HUDEP-2 (cell line): ENCODE measurements around the gene MCC.

Experiments used
- DNase-seq, 76 experiments: peaks; one replicate each; lab custom pipeline; 2025; ENCODE audit not compliant: unreplicated experiment in 76 of 76; lab: John Stamatoyannopoulos, UW

The MCC gene

DNA sequence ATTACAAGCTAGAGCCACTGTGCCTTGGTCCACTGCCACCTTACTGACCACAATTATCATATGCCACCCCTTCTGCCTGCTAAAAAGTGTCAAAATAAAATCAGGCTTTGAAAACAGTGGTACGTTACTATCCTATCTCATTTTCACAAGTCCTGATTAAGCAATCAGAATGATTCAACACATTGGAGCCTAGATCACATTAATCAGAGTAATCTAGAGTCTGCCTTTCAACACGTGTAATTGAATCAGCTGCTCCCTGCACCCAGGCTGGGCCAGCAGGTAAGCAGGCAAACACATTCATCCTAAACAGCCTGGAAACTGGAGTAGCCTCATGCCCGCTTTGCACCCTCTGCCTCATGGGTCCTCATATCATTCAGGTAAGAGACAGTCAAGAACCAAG lies 325.5 kb downstream of the MCC start:
- no peak for DNase-seq

DNA sequence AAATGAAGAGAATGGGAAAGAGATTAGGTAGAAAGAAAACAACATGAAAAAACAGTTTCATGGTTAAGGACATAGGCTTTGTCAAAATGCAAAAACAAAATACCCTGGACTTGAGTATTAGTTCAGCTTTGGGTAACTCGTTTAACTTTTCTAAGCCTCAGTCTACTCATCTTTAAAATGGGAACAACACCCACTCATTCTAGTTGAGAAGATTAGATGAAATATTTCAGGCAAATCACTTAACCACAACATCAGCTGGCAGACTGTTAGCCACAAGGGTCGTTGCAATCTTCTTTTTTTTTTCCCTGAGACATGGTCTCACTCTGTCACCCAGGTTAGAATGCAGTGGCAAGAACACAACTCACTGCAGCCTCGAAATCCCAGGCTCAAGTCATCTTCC lies 326.0 kb downstream of the MCC start:
- DNase-seq = no peak

DNA sequence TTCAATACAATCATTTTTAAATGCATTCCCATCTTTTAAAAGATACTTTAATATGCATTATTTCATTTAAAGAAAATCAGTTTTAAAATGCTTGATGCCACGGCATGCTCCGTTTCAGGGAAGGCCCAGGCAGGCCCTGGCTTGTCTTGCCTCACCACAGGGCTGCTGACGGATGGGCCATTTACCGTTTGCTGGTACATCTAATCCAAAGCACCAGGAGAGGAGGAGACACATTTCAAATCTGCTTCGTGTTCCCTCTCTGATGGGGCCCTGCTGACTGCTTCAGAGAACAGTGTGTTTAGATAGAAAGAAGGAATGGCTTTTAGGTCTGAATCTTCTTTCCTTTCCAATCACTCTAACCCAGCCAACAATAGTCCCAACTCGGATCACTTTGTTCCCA lies 326.4 kb downstream of the MCC start:
- no peak for DNase-seq

DNA sequence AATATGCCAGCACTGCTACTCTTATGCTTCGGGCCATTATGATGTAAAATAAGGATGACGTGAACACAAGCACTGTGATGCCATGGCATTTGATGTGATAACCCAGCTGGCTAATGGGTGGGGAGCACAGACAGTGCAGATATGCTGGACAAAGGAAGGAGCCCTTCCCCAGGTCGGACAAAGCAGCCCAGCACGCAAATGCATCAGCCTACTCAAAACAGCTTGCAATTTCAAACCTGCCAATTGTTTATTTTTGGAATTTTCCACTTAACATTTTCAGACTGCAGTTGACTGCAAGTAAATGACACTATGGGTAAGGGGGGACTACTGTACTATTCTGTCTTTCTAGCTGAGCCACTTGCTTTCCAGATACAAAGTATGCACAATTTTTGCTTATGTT lies 330.4 kb downstream of the MCC start:
- no peak for DNase-seq

DNA sequence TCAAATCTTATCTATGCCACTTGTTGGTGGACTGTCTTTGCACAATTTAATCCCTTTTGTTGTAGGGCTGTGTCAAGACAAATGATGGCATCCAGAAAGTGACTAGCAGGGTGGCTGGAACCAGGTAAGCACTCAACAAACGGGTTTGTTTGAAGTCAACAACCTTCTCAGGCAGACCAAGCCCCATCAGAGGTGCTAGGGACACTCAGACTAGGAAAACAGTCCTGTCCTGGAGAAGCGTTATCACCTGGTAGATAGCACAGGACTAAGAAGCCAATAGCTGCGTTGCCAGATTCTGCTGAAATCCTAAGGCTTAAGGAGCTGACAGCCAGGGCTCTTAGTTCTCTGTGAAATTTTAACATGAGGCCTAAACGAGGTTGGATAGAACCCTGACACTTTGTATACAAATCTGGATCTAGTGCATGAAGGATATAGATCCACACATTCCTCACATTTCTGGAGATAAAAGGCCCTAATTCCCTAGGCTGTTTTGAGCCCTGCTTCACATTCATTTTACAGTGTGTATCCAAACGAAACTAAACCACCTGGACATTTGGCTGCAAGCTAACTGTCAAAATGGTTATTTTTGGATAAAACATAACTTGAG lies 331.9 kb downstream of the MCC start:
- no peak for DNase-seq

DNA sequence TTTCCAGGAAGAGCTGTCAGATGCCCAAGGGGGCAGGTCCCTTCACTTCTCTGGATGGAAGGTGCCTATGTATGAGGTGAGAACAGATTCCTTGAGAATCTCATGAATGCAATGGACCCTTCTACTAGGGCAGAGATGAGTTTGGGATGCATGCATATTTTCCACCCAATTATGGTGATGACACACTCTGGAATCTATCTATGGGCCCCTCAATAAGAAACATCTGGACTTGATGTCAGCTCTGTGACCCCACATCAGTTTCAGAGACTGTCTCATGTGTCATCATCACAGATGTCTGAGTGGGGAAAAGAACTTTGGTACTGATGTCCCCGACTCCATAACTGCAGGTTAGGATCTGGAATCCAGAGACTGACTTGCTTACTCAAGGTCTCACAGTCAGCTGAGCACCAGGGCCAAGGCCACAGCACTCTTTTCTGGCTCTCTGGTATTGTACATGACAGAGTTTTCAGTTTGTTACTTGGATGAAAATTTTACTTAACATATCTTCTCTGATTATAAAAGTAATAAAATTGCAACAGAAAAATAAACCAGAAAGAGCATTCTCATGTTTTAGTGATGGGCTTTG lies 334.6 kb downstream of the MCC start:
- no peak for DNase-seq

DNA sequence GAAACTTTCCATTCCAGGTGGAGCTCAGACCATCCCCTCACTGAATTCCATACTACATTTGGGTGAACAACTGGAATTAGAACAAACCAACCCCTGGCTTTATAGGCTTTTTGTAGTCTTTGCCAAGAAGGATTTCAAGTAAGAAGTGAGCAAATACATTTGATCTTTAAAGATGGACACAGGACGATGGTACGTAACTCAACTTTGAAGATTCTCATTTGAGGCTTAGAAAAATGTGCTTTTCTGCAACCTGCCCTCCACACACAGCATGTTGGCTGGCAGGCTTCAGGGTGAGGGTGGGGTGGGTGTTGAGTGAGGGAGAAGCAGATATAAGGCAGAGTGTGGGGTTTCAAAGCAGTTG lies 335.9 kb downstream of the MCC start:
- no peak for DNase-seq

DNA sequence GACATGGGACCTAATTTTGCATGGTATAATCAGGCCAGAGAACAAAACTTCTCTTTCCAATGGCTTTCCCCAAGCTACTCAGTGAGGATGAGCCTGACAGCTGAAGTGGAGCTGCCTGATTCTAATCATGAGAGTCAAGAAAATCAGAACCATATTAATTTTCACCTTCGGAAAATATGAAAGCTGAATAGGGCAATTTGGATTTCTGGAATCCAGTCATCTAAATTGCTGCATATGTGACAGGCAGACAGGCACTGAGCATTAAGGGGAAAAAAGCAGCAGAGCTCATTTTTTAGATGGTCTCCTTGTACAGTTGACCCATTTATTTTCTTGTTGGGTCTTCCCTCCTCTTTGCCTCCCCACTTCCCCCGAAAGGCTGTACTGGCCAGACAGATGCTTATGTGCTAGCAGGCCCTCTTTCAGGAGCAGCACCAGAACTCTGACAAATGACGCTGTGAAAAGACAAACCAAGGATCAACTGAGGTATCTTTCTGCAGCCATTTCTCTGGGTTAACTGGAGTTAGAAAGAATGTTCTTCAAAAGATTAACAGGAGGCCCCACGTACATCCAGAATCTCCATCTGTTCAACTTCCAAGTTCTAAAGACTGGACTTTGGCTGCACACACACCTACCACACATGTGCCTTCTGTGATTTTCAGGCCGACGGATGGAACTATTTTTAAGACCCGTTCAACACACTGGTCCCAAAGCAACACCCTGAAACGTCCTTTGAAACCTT lies 336.4 kb downstream of the MCC start:
- no peak for DNase-seq

DNA sequence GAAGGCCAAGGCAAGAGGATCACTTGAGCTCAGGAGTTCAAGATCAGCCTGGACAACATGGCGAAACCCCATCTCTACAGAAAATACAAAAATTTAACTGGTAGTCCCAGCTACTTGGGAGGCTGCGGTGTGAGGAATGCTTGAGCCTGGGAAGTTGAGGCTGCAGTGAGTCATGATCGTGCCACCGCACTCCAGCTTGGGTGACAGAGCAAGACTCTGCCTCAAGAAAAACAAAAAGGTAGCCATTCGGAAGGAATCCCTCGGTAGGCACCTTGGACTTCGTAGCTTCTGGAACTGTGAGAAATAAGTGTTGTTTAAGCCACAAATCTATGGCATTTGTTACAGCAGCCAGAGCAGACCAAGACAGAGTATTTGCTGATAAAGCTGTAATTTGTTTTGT lies 337.4 kb downstream of the MCC start:
- DNase-seq = no peak

DNA sequence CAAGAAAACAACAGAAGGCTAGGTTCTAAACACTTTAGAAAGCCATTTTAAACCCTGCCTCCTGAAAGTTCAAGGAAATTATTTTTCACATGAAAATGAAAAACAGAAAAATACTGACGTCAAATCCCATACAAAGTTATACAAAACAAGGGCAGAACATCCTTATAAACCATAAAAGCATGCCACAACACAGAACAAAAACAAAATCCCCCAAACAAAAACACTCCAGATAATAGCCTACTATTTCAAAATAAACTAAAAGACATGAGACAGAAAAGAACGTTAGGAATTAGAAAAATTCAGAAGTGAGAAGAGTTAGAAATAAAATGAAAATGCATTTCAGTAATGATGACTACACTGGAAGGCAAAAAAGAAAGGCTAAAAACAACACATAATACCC lies 338.0 kb downstream of the MCC start:
- no peak for DNase-seq

DNA sequence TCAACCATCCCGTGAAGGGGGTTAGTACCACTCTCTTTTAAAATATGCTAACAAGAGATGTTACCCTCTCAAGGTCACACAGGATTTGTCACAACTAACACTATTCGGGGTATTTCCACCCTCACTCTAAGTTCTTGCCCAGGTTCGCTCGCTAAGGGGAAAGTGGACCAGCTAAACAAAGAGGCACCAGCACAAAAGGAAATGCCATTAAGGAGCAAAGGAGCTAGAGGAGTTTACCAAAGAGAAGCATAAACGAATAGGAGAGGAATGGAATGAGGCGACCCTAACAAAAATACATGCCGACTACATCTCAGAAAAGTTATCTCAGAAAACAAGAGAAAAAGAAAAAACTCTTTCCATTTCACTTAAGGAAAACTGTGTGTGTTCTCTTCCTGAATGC lies 340.7 kb downstream of the MCC start:
- DNase-seq = no peak

DNA sequence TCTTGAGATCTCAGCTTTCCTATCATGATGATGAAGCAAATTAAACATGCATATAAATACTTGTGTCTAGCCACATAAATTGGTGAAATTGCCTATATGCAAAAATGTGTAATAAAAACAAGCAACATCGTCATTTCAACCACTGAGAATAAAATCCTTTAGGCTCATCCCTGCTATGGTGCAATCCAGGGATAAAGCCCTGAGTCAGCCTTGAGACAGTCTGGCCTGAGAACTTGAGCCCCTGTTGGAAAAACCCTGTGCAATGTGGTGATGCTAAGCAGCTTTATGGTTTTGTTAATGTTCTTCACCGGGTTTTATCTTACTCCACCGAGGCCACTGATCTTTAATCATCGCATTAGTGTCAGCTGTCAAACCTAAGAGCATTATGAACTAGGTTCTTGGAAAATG lies 341.1 kb downstream of the MCC start:
- DNase-seq = no peak

DNA sequence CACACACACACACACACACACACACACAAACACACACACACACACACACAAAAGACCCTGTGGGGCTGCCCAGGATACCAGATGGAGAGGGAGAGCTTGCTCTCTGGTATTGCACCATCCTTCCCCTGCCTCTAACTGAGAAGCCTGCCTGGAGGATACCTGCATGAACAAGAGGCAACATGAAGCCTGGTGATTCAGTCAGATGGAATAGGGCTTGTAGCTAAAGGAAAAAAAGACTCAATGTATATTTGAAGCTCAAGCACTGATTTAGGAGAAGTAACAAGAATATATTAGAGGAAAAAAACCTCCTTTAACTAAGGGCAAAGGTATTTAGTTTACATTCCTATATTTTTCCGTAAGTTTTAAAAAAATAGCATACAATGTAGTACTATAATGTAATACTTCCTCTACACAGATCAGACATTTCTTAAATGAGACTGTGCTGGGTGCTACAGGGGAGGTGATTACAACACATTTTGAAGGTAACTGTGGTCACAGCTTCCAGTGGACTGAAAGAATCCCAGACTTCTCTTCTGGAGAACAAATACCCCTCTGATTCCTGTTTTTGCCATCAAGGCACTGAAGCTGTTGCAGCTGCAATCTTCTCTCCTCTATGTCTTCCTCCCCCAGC lies 342.4 kb downstream of the MCC start:
- DNase-seq = no peak

DNA sequence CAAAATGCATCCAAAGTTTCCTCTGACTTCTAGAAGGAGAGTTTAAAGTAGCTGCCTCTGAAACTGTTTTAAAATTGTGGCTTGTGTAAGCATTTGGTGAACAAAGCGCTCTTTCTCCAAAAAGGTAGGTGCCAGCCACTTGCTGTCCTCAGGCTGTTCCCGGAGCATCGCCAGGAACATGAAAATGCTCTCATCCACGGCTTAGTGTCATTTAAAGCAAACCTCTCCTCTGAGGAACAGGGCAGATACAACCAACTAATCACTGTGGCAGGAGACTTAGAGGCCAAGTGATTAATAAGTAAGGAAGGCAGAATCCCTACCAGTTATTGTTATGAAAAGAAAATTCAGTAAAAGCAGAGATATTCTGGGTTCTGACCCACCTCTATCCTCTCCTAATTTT lies 346.1 kb downstream of the MCC start:
- no peak for DNase-seq

DNA sequence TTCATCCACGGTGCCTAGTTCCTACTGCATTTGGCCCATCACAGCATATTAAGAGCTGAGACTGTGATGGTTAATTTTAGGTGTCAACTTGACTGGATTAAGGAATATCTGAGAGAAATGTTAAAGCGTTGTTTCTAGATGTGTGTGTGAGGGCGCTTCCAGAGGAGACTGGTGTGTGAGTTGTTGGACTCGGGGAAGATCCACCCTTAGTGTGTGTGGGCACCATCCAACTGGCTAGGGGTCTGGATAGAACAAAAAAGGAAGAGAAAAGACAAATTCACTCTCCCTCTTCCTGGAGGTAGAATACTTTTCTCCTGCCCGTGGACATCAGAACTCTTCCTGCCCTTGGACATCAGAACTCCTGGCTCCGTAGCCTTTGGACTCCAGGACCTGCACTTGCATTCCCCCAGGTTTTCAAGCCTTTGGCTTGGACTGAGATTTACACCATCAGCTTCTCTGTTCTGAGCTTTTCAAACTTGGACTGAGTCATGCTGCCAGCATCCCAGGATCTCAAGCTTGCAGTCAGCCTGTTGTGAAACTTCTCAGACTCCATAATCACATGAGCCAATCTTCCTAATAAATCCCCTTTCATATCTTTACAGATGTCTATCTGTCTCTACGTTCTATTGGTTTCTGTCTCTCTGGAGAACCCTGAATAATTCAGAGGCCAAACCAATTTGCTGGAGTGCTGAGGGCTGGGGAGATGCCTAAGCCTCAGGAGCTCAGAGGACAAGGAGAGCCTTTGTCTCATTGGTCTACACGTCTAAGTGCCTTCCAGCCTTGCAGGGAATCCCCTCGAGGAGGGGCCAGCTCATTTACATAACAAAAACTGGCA lies 347.2 kb downstream of the MCC start:
- no peak for DNase-seq

DNA sequence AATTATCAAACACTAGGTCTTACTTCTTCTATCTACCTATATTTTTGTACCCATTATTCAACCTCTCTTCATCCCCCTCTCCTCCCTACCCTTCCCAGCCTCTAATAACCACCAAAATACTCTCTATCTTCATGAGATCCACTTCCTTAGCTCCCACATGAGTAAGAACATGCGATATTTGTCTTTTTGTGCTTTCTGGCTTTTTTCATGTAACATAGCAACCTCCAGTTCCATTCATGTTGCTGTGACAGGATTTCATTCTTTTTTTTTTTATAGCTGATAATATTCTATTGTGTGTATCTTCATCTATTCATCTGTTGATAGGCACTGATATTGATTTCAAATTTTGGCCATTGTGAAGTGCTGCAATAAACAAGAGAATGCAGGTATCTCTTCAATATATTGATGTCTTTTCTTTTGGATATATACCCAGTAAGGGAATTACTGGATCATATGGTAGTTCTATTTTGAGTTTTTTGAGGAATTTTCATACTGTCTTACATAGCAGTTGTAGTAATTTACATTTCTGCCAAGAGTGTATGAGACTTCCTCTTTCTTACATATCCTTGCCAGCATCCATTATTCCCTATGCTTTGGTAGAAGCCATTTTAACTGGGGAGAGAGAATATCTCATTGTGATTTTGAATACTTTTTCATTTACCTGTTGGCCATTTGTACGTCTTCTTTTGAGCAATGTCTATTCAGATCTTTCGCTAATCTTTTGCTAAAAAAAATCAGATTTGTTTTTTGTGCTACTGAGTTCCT lies 354.9 kb downstream of the MCC start:
- DNase-seq = no peak

DNA sequence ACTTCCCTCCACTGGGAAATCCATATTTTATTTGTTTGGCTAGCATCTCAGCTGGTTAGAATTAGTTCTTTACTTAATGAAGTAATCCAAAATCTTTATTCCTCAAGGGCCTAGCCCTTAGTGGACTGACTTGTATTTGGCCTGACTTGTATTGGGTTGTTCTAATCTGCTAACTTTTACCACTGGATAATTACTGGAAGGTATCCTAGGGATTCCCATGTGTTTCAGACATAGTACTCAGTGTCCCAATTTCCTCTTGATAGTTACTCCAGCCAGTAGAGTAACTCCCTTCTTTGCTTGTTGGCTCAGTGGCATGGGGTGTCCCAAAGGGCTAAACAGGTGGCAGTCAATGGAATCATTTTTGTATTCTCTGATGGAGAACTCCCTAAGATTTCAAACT lies 355.7 kb downstream of the MCC start:
- DNase-seq = no peak

DNA sequence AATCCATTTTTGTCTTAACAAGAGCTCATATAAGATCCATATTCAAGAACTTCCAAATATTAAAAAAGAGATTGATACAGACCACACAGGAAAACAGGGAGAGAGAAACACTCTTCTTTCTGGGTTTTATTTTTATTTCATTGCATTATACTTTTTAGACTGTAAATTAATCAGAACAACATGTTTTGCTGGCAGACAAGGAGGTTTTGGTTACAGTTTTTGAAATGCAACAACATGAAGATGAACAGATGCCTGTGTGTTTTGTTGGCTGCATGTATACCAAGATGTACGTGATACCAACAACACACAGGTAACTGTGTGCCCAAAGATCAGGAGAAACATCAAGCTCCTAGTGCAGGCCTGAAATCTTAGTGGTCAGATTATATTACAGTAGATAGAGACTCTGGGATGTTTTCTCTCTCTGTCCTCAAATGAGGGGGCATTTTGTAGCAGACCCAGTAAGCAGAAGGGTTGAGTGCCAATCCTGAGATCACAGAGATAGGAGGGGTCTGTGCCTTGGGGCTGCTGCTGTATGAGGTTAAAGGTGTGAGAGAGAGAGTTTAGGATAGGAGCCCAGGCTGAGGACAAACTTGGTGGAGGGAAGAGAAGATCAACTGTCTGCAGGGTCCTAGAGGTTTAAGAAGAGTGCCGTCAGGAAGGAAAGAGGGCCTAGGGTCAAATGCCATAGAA lies 359.5 kb downstream of the MCC start:
- DNase-seq = no peak

DNA sequence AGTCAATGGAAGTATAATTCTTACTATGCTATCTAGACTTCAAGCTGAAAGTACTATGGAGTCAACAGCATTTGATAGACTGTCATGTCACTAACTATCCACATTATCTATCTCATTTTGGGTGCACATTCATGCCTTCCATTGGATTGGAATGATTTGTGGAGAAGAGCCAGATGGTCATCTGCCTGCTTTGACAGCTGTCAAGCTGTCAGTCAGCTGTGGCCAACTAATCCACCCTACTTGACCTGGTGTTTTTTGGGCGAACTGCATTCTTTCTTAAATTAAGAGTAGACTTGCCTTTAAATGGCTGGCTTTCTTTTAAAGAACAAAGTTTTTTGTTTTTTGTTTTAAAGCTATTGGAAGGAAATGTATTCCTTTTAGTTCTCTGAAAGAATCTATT lies 360.2 kb downstream of the MCC start:
- no peak for DNase-seq

DNA sequence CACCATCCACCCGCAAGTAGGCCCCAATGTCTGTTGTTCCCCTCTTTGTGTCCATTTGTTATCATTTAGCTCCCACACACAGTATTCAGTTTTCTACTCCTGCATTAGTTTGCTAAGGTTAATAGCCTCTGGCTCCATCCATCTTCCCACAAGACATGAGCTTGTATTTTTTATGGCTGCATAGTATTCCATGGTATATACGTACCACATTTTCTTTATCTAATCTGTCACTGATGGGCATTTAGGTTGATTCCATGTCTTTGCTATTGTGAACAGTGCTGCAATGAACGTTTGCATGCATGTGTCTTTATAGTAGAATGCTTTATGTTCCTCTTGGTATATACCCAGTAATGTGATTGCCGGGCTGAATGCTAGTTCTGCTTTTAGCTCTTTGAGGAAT lies 361.2 kb downstream of the MCC start:
- no peak for DNase-seq
